Esophagus muscularis mucosa (tissue), 3 donors: Measurements from ENCODE around the gene SV2C.

Experiments
- POLR2AphosphoS5 ChIP-seq, 2 donors: sonication (generic); formaldehyde crosslinking; IDR thresholded peaks; one replicate each; pipeline ENCODE4 v1.6.1; 2017; ENCODE audit warnings: antibody characterized with exemption in 2 of 2
- TF ChIP-seq, protein P1 (sequence below), 3 experiments: fragments of 200-600 bp in 2 of 3; fragments of 450-650 bp in 1 of 3; sonication (generic) in 2 of 3; IDR thresholded peaks; one replicate each; pipeline ENCODE4 v1.5.1; 2017 to 2019; ENCODE audit warnings: antibody characterized with exemption in 3 of 3, mild to moderate bottlenecking in 2 of 3, moderate library complexity in 1 of 3

DNA sequence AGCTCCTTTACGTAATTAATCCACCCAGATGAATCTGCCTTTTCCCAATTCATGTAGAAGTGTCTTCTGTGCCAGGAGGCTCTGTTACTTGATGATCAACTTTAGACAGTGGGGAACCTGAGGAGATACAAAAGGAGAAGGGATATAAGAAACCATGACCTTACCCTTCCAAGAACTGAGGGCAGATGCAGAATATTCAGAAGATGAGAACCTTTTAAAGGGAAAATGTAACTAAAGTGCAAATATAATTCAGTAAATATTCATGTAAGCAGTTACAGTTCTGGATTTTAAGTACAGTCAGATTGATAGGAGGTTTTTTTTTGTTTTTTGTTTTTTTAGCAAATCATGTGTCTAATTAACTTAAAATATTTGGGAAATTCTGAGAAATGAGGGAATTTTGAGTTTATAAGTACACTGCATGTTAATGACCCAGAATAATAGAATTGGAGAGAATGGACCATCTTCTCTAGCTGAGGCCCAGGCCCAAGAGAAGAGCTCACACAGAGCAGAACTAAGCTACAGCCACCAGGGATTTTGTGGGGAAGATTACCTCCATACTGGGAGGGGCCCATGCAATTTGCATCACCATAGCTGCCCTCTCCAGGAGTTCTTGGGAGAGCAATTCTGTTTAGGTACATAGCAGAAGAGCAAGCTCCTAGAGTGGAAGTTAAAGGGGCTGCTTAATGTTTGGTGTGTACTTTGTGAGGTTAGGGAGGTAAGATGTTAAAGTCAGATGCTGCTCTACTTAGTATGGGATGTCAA, 61.5 kb downstream of the SV2C start:
- TF ChIP-seq, protein P1, sequence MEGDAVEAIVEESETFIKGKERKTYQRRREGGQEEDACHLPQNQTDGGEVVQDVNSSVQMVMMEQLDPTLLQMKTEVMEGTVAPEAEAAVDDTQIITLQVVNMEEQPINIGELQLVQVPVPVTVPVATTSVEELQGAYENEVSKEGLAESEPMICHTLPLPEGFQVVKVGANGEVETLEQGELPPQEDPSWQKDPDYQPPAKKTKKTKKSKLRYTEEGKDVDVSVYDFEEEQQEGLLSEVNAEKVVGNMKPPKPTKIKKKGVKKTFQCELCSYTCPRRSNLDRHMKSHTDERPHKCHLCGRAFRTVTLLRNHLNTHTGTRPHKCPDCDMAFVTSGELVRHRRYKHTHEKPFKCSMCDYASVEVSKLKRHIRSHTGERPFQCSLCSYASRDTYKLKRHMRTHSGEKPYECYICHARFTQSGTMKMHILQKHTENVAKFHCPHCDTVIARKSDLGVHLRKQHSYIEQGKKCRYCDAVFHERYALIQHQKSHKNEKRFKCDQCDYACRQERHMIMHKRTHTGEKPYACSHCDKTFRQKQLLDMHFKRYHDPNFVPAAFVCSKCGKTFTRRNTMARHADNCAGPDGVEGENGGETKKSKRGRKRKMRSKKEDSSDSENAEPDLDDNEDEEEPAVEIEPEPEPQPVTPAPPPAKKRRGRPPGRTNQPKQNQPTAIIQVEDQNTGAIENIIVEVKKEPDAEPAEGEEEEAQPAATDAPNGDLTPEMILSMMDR (IDR thresholded peaks at IDR 0.05), result no peak
- TF ChIP-seq POLR2AphosphoS5 (IDR thresholded peaks at IDR 0.05), result no peak
